H1 (cell line): Measurements from ENCODE around the gene RSF1. TPM values are rescaled to one million over a fixed set of nuclear protein-coding genes. Genes with fewer than 3 reads are reported as not detected.

Experiments
- BRCA1 ChIP-seq: IDR thresholded peaks from 2 replicates; pipeline ENCODE4 v1.6.1; 2012; ENCODE audit warnings: low read depth, low read length, improper control_type of control experiment
- CBX5 ChIP-seq: fragments of 300-800, 300-1000 bp; sonication (generic); IDR thresholded peaks from 2 replicates; pipeline ENCODE4 v1.7.1; 2016; ENCODE audit warnings: antibody characterized with exemption, low read length, low read depth
- CHD2 ChIP-seq: IDR thresholded peaks from 2 replicates; pipeline ENCODE4 v1.6.1; 2012; ENCODE audit warnings: low read length, improper control_type of control experiment
- RNF2 ChIP-seq: fragments of 200-900, 300-1000 bp; sonication (generic); IDR thresholded peaks from 2 replicates; pipeline ENCODE4 v1.7.1; 2016; ENCODE audit warnings: borderline replicate concordance, low read depth, mild to moderate bottlenecking, antibody characterized with exemption, low read length; ENCODE audit not compliant: poor library complexity, severe bottlenecking; ENCODE audit errors: missing control alignments
- SIN3A ChIP-seq, 2 experiments: IDR thresholded peaks in 1 of 2; conservative IDR thresholded peaks in 1 of 2; 2 replicates each; pipeline ENCODE4 v1.6.1; 2011 to 2012; ENCODE audit warnings: low read length in 2 of 2, improper control_type of control experiment in 1 of 2, low read depth in 1 of 2, mild to moderate bottlenecking in 1 of 2
- SUZ12 ChIP-seq: fragments of 200-600 bp; sonication (generic); IDR thresholded peaks from 2 replicates; pipeline ENCODE4 v1.6.1; 2012; ENCODE audit warnings: mild to moderate bottlenecking, inconsistent platforms, low read length, moderate library complexity, mixed read lengths
- TBP ChIP-seq: IDR thresholded peaks from 2 replicates; pipeline ENCODE4 v1.6.1; 2011; ENCODE audit warnings: low read depth, low read length, improper control_type of control experiment
- polyA plus RNA-seq, 7 experiments: library from polyadenylated mRNA; depleted of rRNA in 3 of 7; stranded (reverse) in 5 of 7; unstranded in 2 of 7; fragments of >200 nt in 5 of 7; fragments of 200-250 nt in 2 of 7; gene quantifications; 1 replicate in 5 of 7; 2 replicates in 1 of 7; 4 replicates in 1 of 7; pipeline versions ENCODE4 v1.2.1 to v1.2.3, GENCODE V29; 2011 to 2013; ENCODE audit warnings: missing spikeins in 2 of 7, mixed read lengths in 2 of 7
- total RNA-seq: library from RNA; stranded (reverse); fragmentation: NEBNext Ultra II Directional; extraction: Animal tissue kit (Norgen Biotek cat#: 25700); gene quantifications from 2 replicates; pipeline ENCODE4 v1.2.1, GENCODE V29; 2021

The RSF1 gene
- total and polyA plus RNA-seq, 2 of the 8 experiments (the other 6 are each of a cell fraction or from before 2014, with no cell fraction given), result 17.8 to 87.9 TPM

GRCh38 chr11:77819921-77820564, 479 bp downstream of the RSF1 start (continued):
- TF ChIP-seq CBX5 (no peak), BRCA1 (no peak), CHD2 (no peak), RNF2 (no peak), TBP (peak; percentile 19; the same call in 1 of the 2 replicates), SIN3A (conservative IDR thresholded peaks at IDR 0.05 in 1 of 2, IDR thresholded peaks at IDR 0.05 in 1 of 2; ENCODE audit: low read depth in 1 of 2, low read length in 2 of 2) (peak; percentile 5 to 47; a peak in 1 of 4 replicates), SUZ12 (no peak)
